Breast epithelium (tissue), 3 donors: ENCODE data around the gene MAN1B1.

ENCODE experiments used
- CTCF ChIP-seq, 3 donors: fragments of 450-650 bp; IDR thresholded peaks; one replicate each; pipeline ENCODE4 v1.5.1; 2016 to 2017; ENCODE audit warnings: antibody characterized with exemption in 3 of 3, mild to moderate bottlenecking in 3 of 3, moderate library complexity in 3 of 3
- POLR2A ChIP-seq: fragments of 450-650 bp; IDR thresholded peaks from one replicate; pipeline ENCODE4 v1.6.1; 2016; ENCODE audit warnings: antibody characterized with exemption, mild to moderate bottlenecking, moderate library complexity

- TF ChIP-seq CTCF (IDR thresholded peaks at IDR 0.05), result no peak
- TF ChIP-seq POLR2A, result no peak
Measured at GRCh38 chr9:137140151-137141012, 53.6 kb downstream of the MAN1B1 start.
